Glomerular visceral epithelial cell (primary cell): Measurements from ENCODE around the gene FAM24B.
"Not testable (repeated sequence)": the region's sequence is repeated elsewhere in the genome, so short reads cannot be mapped to it uniquely, and the experiment has no call there.

Experiments used
- DNase-seq: peaks from one replicate; pipeline ENCODE4 v3.0.0-alpha.2; 2016; ENCODE audit errors: extremely low spot score

Gene FAM24B

DNA sequence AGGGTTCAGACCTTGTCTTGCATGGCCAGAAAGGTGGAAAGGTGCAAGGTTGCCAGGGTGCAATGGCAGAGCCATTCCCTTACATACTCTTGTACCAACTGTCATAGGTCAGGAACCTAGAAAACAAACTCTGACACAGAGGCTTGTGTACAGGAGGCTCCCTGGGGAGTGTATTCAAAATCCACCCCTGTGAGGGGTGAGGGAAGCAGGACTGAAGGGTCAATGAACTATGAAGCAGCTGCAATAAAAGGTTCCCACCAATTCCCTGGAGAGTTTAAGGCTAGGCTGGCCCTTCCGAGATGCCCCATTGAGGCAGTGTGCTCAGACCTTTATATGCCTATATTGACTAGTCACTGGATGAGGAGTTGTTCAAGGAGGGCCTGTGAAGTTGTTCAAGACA lies 19.9 kb downstream of the FAM24B start:
- no peak for DNase-seq

DNA sequence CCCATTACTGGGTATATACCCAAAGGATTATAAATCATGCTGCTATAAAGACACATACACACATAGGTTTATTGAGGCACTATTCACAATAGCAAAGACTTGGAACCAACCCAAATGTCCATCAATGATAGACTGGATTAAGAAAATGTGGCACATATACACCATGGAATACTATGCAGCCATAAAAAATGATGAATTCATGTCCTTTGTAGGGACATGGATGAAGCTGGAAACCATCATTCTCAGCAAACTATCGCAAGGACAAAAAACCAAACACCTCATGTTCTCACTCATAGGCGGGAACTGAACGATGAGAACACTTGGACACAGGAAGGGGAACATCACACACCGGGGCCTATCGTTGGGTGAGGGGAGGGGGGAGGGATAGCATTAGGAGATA lies 21.3 kb downstream of the FAM24B start:
- not testable (repeated sequence) for DNase-seq

GRCh38 chr10:122856902-122857301 lies 22.5 kb downstream of the FAM24B start:
- no peak for DNase-seq

DNA sequence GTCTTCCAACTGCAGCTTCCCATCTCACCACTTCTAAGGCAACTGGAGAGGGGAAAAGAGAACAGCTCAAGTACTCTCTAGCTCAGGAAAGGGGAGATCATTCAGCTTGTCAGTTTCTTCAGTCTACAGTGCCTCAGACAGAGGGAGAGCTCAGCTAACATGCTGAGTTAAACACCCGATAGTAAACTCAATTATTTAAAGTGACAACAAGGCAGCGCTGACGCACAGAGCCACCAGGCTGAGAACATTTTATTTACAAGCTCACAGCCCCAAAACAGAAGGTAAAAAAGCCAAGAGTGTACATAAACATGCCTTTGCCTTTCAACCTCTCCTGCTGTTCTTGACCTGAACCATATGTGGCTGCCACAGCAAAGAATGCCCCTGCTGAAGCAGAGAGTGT lies 23.6 kb downstream of the FAM24B start:
- no peak for DNase-seq

- peak; percentile 59 for DNase-seq
Observed at GRCh38 chr10:122854648-122855047, 24.7 kb downstream of the FAM24B start.

- no peak for DNase-seq
Observed at GRCh38 chr10:122853665-122854313, 25.6 kb downstream of the FAM24B start.

GRCh38 chr10:122852261-122852660 lies 27.1 kb downstream of the FAM24B start:
- peak; percentile 24 for DNase-seq

GRCh38 chr10:122850705-122851640 lies 28.4 kb downstream of the FAM24B start:
- no peak for DNase-seq

DNA sequence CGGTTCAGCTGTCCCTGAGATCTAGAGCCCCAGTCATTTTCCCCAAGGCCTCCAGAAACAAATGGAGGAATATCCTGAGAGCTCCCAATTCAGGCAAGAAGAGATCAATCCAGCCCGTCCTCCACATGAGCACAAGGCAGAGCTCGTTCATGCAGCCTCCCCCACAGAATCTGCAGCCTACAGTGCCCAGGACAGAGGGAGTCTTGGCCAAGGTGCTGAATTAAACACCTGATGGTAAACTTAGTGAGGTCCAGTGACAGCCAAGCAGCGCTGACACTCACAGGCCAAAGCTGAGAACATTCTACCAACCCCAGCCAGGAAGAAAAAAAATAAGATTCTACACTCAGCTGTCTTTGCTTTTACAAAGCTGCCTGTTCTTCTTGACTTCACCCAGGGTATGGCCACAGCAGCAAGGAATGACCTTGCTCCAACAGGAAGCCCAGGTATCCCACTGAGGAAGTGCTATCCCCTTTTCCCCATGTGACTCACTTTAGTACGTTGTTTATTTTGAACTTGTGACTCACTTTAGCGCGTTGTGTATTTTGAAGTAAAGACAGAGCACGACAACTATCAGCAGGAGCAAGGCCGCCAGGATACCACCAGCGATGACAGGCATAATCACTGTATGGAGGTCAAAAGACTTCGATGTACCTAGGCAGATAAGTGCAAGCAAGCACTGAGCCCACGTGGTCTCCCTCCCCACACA lies 29.3 kb downstream of the FAM24B start:
- DNase-seq: no peak

GRCh38 chr10:122849090-122849489 lies 30.3 kb downstream of the FAM24B start:
- no peak for DNase-seq

- DNase-seq: peak; percentile 22
Observed at GRCh38 chr10:122847782-122848604, 31.4 kb downstream of the FAM24B start.

- DNase-seq: no peak
Observed at GRCh38 chr10:122845783-122846332, 33.5 kb downstream of the FAM24B start, which contains the start of gene CUZD1. CUZD1 (minus strand) TSS chr10:122845857; CDS start chr10:122845843, 14 bp downstream.

GRCh38 chr10:122844146-122844545 lies 35.2 kb downstream of the FAM24B start:
- DNase-seq: no peak

- no peak for DNase-seq
Observed at GRCh38 chr10:122841569-122841968, 37.8 kb downstream of the FAM24B start.

DNA sequence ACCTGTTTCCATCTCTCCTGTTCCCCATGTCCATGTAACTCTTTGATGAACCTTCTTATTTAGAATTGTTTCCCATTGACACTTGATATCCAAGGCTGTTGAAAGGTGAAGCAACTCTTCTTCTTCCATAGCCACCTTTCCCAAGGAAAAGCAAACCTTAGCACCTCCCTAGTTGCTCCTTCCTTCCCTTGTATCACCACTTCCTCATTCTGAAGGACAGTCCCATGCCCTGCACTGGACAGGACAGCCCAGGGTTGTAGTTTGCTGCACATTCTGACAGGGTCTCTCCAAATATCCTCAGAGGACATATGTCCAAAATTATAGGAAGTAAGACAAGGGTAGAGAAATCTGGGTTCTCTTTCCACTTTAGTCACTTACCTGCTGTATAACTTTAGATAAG lies 39.9 kb downstream of the FAM24B start:
- no peak for DNase-seq

- no peak for DNase-seq
Observed at GRCh38 chr10:122838880-122839279, 40.5 kb downstream of the FAM24B start.

DNA sequence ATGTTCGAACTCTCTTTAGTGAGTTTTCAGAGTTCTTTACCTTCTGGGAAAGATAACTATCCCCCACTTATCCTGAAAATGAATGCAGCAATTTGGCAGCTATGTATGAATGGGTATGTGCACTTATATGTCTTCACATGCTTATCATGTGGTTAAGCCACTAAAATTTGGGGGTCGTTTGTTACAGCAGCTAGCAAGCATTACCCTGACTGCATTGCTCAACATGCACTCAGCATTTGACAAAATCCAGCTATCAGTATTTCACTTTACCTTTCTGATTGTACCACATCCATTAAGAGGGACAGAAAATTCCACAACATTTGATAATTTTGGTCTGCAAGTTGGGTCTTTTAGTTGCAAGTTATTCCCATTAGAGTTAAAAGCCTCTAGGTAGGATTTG lies 43.5 kb downstream of the FAM24B start:
- no peak for DNase-seq

DNA sequence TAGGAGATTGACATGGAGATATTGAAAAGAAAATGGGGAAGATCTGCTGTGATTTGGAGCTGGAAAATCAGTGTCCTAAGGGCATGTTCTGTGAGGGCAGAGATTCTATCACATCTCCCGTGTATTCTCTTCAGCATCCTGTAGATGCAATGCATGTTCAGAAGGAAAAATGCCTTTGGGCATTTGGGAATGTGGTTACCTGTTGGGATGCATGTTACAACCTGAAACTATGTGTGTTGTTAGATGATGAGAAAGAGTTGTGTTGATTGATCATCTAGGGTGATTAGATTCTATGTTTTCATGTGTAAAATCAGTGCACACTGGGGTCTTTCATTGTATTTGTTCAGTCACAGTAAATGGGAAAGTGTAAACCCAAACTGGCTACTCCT lies 48.4 kb downstream of the FAM24B start:
- no peak for DNase-seq

GRCh38 chr10:122830273-122830964 lies 49.0 kb downstream of the FAM24B start:
- DNase-seq: no peak

GRCh38 chr10:122829454-122829853 lies 49.9 kb downstream of the FAM24B start:
- DNase-seq: no peak
